K562 (cell line): ENCODE results near the gene TARBP2. TPM values are rescaled to one million over a fixed set of nuclear protein-coding genes. Genes with fewer than 3 reads are reported as not detected.

Experiments
- ATAC-seq: fragments of 200-7000 bp; cut with Tn5 transposase; 3 replicates; pipeline ENCODE4 v1.9.1; 2020; ENCODE audit warnings: moderate library complexity
- BruUV-seq: library from RNA; stranded (reverse); fragments of 400-500 nt; replicated peaks from 2 replicates; lab custom pipeline; 2021; lab: Mats Ljungman, UMichigan
- CTCF ChIA-PET: fragments of 300-600 bp; formaldehyde crosslinking; extraction: SDS; loops from one replicate; lab custom pipeline; 2021; ENCODE audit warnings: low intra/inter-chr PET ratio; lab: Yijun Ruan, JAX
- POLR2A ChIA-PET: fragments of 300-600, 350-650 bp; sonication (Branson Sonifier 250); formaldehyde crosslinking; extraction: SDS; loops from one replicate; lab custom pipeline; 2021; ENCODE audit warnings: antibody characterized with exemption, inconsistent platforms; lab: Yijun Ruan, JAX
- DNase-seq, 4 experiments: peaks; one replicate each; pipeline versions ENCODE4 v3.0.0 to v3.0.0-alpha.2; 2011 to 2018; ENCODE audit warnings: low spot score in 3 of 4, mixed read lengths in 3 of 4; ENCODE audit errors: extremely low read depth in 1 of 4
- FAIRE-seq: peaks from 2 replicates; lab custom pipeline; 2011; peaks lifted over from hg19 to GRCh38; lab: Jason Lieb, UNC
- H2AFZ ChIP-seq: 2 replicates; pipeline ENCODE4 v1.6.0; 2011; ENCODE audit warnings: low read depth, low read length, control low read depth, inconsistent platforms
- H3K27ac ChIP-seq: fragments of 200-600 bp; 3 replicates; pipeline ENCODE4 v1.8.0; 2011; ENCODE audit warnings: low read depth, mild to moderate bottlenecking, control low read depth, inconsistent platforms, low read length, moderate library complexity, mixed read lengths; ENCODE audit errors: extremely low read depth
- H3K27me3 ChIP-seq, 2 experiments: fragments of 300-600 bp in 1 of 2; 2 replicates in 1 of 2; 3 replicates in 1 of 2; pipeline versions ENCODE4 v1.6.0 to v1.8.0; 2011; ENCODE audit warnings: inconsistent platforms in 2 of 2, low read length in 2 of 2, mild to moderate bottlenecking in 1 of 2, mixed read lengths in 1 of 2, moderate library complexity in 1 of 2; ENCODE audit not compliant: control insufficient read depth in 2 of 2, insufficient read depth in 2 of 2
- H3K36me3 ChIP-seq: fragments of 300-600 bp; 3 replicates; pipeline ENCODE4 v1.8.0; 2011; ENCODE audit warnings: mild to moderate bottlenecking, low read length, inconsistent platforms; ENCODE audit not compliant: control insufficient read depth, insufficient read depth
- H3K4me1 ChIP-seq, 2 experiments: fragments of 200-600 bp in 1 of 2; replicated peaks in 1 of 2; 2 replicates in 1 of 2; 3 replicates in 1 of 2; pipeline versions ENCODE4 v1.5.1 to v1.8.0; 2011; ENCODE audit warnings: inconsistent platforms in 2 of 2, low read length in 2 of 2, mild to moderate bottlenecking in 1 of 2, mixed read lengths in 1 of 2, moderate library complexity in 1 of 2; ENCODE audit not compliant: control insufficient read depth in 2 of 2, insufficient read depth in 2 of 2
- H3K4me2 ChIP-seq: 2 replicates; pipeline ENCODE4 v1.6.1; 2011; ENCODE audit warnings: low read length, control low read depth, inconsistent platforms, mixed read lengths; ENCODE audit not compliant: insufficient read depth
- H3K4me3 ChIP-seq: fragments of 200-600 bp; sonication (generic), shearing (Covaris generic); 2 replicates; pipeline ENCODE4 v1.5.1; 2016; ENCODE audit warnings: control low read depth, inconsistent platforms
- H3K79me2 ChIP-seq: fragments of 200-600 bp; 3 replicates; pipeline ENCODE4 v1.8.0; 2011; ENCODE audit warnings: low read length, inconsistent platforms; ENCODE audit not compliant: control insufficient read depth, insufficient read depth
- H3K9ac ChIP-seq, 2 experiments: 2 replicates each; pipeline versions ENCODE4 v1.6.0 to v1.6.1; 2011; ENCODE audit warnings: low read depth in 2 of 2, low read length in 2 of 2, control low read depth in 1 of 2, inconsistent platforms in 1 of 2, mild to moderate bottlenecking in 1 of 2, mixed read lengths in 1 of 2; ENCODE audit not compliant: insufficient read depth in 1 of 2
- H3K9me1 ChIP-seq: one replicate; pipeline ENCODE4 v1.6.0; 2011; ENCODE audit warnings: inconsistent platforms, mild to moderate bottlenecking, low read length, moderate library complexity; ENCODE audit not compliant: control insufficient read depth, insufficient read depth
- H3K9me3 ChIP-seq: replicated peaks from 2 replicates; pipeline ENCODE4 v1.5.1; 2011; ENCODE audit warnings: low read depth, low read length, inconsistent platforms; ENCODE audit not compliant: control insufficient read depth, insufficient read depth
- H4K20me1 ChIP-seq: replicated peaks from 2 replicates; pipeline ENCODE4 v1.6.1; 2011; ENCODE audit warnings: low read length, inconsistent platforms, mixed read lengths; ENCODE audit not compliant: control insufficient read depth, insufficient read depth
- CTBP1 ChIP-seq: fragments of 450-650 bp; IDR thresholded peaks from 2 replicates; pipeline ENCODE4 v1.6.1; 2016; ENCODE audit warnings: borderline replicate concordance
- PHB2 ChIP-seq: fragments of 450-650 bp; IDR thresholded peaks from 2 replicates; pipeline ENCODE4 v1.6.1; 2017; ENCODE audit warnings: low read depth
- PHF20 ChIP-seq: fragments of 450-650 bp; IDR thresholded peaks from 2 replicates; pipeline ENCODE4 v1.6.1; 2018; ENCODE audit not compliant: partially characterized antibody
- ZNF449 ChIP-seq: fragments of 250-450 bp; sonication (Bioruptor Pico); IDR thresholded peaks from 2 replicates; pipeline ENCODE4 v1.8.0; 2022; ENCODE audit warnings: moderate library complexity, mild to moderate bottlenecking, inconsistent platforms
- WGBS: fragments of 100-300 bp; shearing (Covaris generic); methylation state at CpG from one replicate; pipeline ENCODE4 v1.1.6; 2016; ENCODE audit warnings: low coverage, mixed read lengths; ENCODE audit not compliant: insufficient coverage; ENCODE audit errors: missing lambda C conversion rate; 5-methylcytosine and 5-hydroxymethylcytosine counted together
- in situ Hi-C: fragments of 300-500 bp; cut with MboI; formaldehyde crosslinking; loops from 4 replicates; pipeline ENCODE4 v1.15.0; 2018; ENCODE audit warnings: inconsistent platforms, mixed read lengths
- intact Hi-C: fragments of 100-400 bp; cut with micrococcal nuclease; formaldehyde crosslinking; loops from 2 replicates; pipeline ENCODE4 v1.14.2; 2022
- polyA plus RNA-seq, 8 experiments: library from polyadenylated mRNA; depleted of rRNA in 4 of 8; stranded (reverse) in 5 of 8; unstranded in 3 of 8; fragments of >200 nt; fragmentation: Nextera tagmentation in 2 of 8; fragmentation: Illumina TruSeq in 1 of 8; extraction: Ambion mirVana in 2 of 8; extraction: Trizol in 1 of 8; gene quantifications; 2 replicates each; pipeline versions ENCODE4 v1.2.1 to v1.2.3, GENCODE V29; 2011 to 2014; ENCODE audit warnings: inconsistent platforms in 1 of 8, missing spikeins in 1 of 8
- total RNA-seq, 7 experiments: library from RNA; depleted of rRNA in 6 of 7; stranded (reverse); fragments of >200 nt in 6 of 7; fragmentation: Illumina TruSeq in 2 of 7; extraction: Trizol in 2 of 7; gene quantifications; 2 replicates each; pipeline versions ENCODE4 v1.2.1 to v1.2.3, GENCODE V29; 2011 to 2021; ENCODE audit warnings: low replicate concordance in 1 of 7
- TF ChIP-seq, protein P1 (sequence below): fragments of 450-650 bp; IDR thresholded peaks from 2 replicates; pipeline ENCODE4 v1.6.1; 2016; ENCODE audit warnings: low read depth, mild to moderate bottlenecking, moderate library complexity

Gene TARBP2
- total and polyA plus RNA-seq, 9 of the 15 experiments (the other 6 are each of a cell fraction or from before 2014, with no cell fraction given), result 5.6 to 69.0 (median 44.6) TPM

DNA sequence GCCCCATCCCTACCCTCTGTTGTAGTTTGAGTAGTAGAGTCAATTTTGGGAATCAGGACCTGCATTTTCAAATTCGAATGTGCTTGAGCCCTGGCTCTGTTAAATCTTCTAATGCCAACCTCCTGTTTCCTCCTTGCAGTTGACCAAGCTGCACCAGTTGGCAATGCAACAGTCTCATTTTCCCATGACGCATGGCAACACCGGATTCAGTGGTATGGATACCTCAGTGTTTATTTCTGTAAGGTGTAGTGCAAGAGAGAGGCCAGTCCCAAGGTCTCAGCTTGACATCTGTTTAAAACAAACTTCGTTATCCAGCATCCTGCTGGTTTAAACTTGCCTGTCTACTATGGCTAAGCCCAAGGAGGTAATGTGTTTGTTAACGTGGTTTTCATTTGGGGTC lies 34.0 kb upstream of the TARBP2 start:
- 88% methylated on average over 5 of the region's 5 CpGs for WGBS
- Histone ChIP-seq H3K4me3 (no peak overlapping the region), H3K9ac (no peak overlapping the region), H3K4me1 (peaks cover 0 to 3% of the 10 kb centered on the region in 2 experiments; a peak in 2 of 5 replicates), H3K79me2 (peaks cover 77% of the 10 kb centered on the region), H2AFZ (no peak overlapping the region), H3K9me3 (no peaks in the 10 kb centered on the region)
- in situ Hi-C loops, result no loop called here
- no TSS peak for BruUV-seq
- POLR2A ChIA-PET, result interaction anchor here (1.0 to 8.8 kb wide), 4 partner anchors 8 to 34 kb away, joined by 3 to 87 read pairs (median 11); partner anchors contain the start of gene TARBP2
- TF ChIP-seq, protein P1, sequence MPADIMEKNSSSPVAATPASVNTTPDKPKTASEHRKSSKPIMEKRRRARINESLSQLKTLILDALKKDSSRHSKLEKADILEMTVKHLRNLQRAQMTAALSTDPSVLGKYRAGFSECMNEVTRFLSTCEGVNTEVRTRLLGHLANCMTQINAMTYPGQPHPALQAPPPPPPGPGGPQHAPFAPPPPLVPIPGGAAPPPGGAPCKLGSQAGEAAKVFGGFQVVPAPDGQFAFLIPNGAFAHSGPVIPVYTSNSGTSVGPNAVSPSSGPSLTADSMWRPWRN, result no peak
- no peak for TF ChIP-seq CTBP1
- no peak for TF ChIP-seq PHF20
- TF ChIP-seq PHB2, result no peak
- no peak for TF ChIP-seq ZNF449
- TF ChIP-seq, all 486 proteins: peak for 0
- H3K36me3 ChIP-seq, result peaks cover 100% of the 10 kb centered on the region
- H3K4me2 ChIP-seq, result no peak overlapping the region
- no peaks in the 10 kb centered on the region for H3K27me3 ChIP-seq
- H4K20me1 ChIP-seq, result peaks cover 22% of the 10 kb centered on the region
- ATAC-seq (no peak), FAIRE-seq (no peak), DNase-seq (no peak)
- CTCF ChIA-PET, result no interaction called here
- H3K27ac ChIP-seq, result no peak overlapping the region
- H3K9me1 ChIP-seq, result no peaks in the 10 kb centered on the region
- intact Hi-C loops, result no loop called here
